T follicular helper cell (primary cell): ENCODE measurements around the gene COL27A1.
"Not testable (repeated sequence)": the region's sequence is repeated elsewhere in the genome, so short reads cannot be mapped to it uniquely, and the experiment has no call there.

Source experiments
- DNase-seq: peaks from one replicate; pipeline ENCODE4 v3.0.0-alpha.2; 2020; ENCODE audit warnings: low read depth

The COL27A1 gene

GRCh38 chr9:114123031-114123977 is 32.0 kb upstream of the COL27A1 start:
- no peak for DNase-seq

GRCh38 chr9:114124138-114124537 is 31.2 kb upstream of the COL27A1 start:
- DNase-seq: no peak

- DNase-seq: no peak
These were observed 30.5 kb upstream of the COL27A1 start for GRCh38 chr9:114124666-114125475.

GRCh38 chr9:114125476-114126013 is 29.8 kb upstream of the COL27A1 start:
- no peak for DNase-seq

GRCh38 chr9:114126247-114127060 is 28.9 kb upstream of the COL27A1 start:
- no peak for DNase-seq

- DNase-seq: not testable (repeated sequence)
These were observed 26.6 kb upstream of the COL27A1 start for GRCh38 chr9:114128759-114129158.

GRCh38 chr9:114130141-114130540 is 25.2 kb upstream of the COL27A1 start:
- no peak for DNase-seq

- DNase-seq: no peak
These were observed 24.6 kb upstream of the COL27A1 start for GRCh38 chr9:114130624-114131277.

- no peak for DNase-seq
These were observed 23.4 kb upstream of the COL27A1 start for GRCh38 chr9:114131808-114132549.

- DNase-seq: no peak
These were observed 22.8 kb upstream of the COL27A1 start for GRCh38 chr9:114132550-114132918.

- DNase-seq: no peak
These were observed 20.4 kb upstream of the COL27A1 start for GRCh38 chr9:114134827-114135396.

- no peak for DNase-seq
These were observed 17.5 kb upstream of the COL27A1 start for GRCh38 chr9:114137831-114138230.

- no peak for DNase-seq
These were observed 16.8 kb upstream of the COL27A1 start for GRCh38 chr9:114138552-114138971.

- DNase-seq: no peak
These were observed 16.3 kb upstream of the COL27A1 start for GRCh38 chr9:114139071-114139470.

GRCh38 chr9:114140401-114140800 is 14.9 kb upstream of the COL27A1 start:
- DNase-seq: no peak

- DNase-seq: no peak
These were observed 14.5 kb upstream of the COL27A1 start for GRCh38 chr9:114140850-114141249.

- DNase-seq: no peak
These were observed 13.6 kb upstream of the COL27A1 start for GRCh38 chr9:114141553-114142402.

- DNase-seq: no peak
These were observed 12.1 kb upstream of the COL27A1 start for GRCh38 chr9:114143234-114143633.

- DNase-seq: no peak
These were observed 8.6 kb upstream of the COL27A1 start for GRCh38 chr9:114146735-114147134.
